NCI-H1436 treated with DMSO at 0.1 percent for 48 hours (cell line): ENCODE results near the gene ZNHIT6.
"Not testable (repeated sequence)": the region's sequence is repeated elsewhere in the genome, so short reads cannot be mapped to it uniquely, and the experiment has no call there.

Source experiments
- DNase-seq: peaks from one replicate; lab custom pipeline; 2025; lab: John Stamatoyannopoulos, UW

ZNHIT6 gene

GRCh38 chr1:85672031-85672660 is 36.1 kb downstream of the ZNHIT6 start:
- DNase-seq, result no peak

GRCh38 chr1:85665932-85666331 is 42.3 kb downstream of the ZNHIT6 start:
- DNase-seq, result no peak

- DNase-seq, result no peak
Observed at GRCh38 chr1:85663382-85663781, 44.9 kb downstream of the ZNHIT6 start.

- DNase-seq, result no peak
Observed at GRCh38 chr1:85661767-85662166, 46.5 kb downstream of the ZNHIT6 start.

- DNase-seq, result no peak
Observed at GRCh38 chr1:85660541-85660940, 47.7 kb downstream of the ZNHIT6 start.

- DNase-seq, result no peak
Observed at GRCh38 chr1:85659174-85659573, 49.1 kb downstream of the ZNHIT6 start.

- no peak for DNase-seq
Observed at GRCh38 chr1:85656948-85657347, 51.3 kb downstream of the ZNHIT6 start.

- no peak for DNase-seq
Observed at GRCh38 chr1:85656256-85656655, 52.0 kb downstream of the ZNHIT6 start.

GRCh38 chr1:85655315-85655714 is 52.9 kb downstream of the ZNHIT6 start:
- DNase-seq, result no peak

GRCh38 chr1:85654066-85654782 is 54.0 kb downstream of the ZNHIT6 start:
- no peak for DNase-seq

GRCh38 chr1:85652327-85652726 is 55.9 kb downstream of the ZNHIT6 start:
- DNase-seq, result no peak

GRCh38 chr1:85650645-85651044 is 57.6 kb downstream of the ZNHIT6 start:
- no peak for DNase-seq

- no peak for DNase-seq
Observed at GRCh38 chr1:85649591-85649990, 58.6 kb downstream of the ZNHIT6 start.

- not testable (repeated sequence) for DNase-seq
Observed at GRCh38 chr1:85641598-85642556, 66.4 kb downstream of the ZNHIT6 start.

- not testable (repeated sequence) for DNase-seq
Observed at GRCh38 chr1:85639920-85640319, 68.3 kb downstream of the ZNHIT6 start.

GRCh38 chr1:85638412-85638811 is 69.8 kb downstream of the ZNHIT6 start:
- DNase-seq, result no peak

GRCh38 chr1:85630493-85630892 is 77.7 kb downstream of the ZNHIT6 start:
- no peak for DNase-seq

GRCh38 chr1:85629532-85629920 is 78.7 kb downstream of the ZNHIT6 start:
- no peak for DNase-seq

- no peak for DNase-seq
Observed at GRCh38 chr1:85628791-85629531, 79.3 kb downstream of the ZNHIT6 start.

- DNase-seq, result no peak
Observed at GRCh38 chr1:85626818-85627217, 81.4 kb downstream of the ZNHIT6 start.

GRCh38 chr1:85624361-85624760 is 83.9 kb downstream of the ZNHIT6 start:
- DNase-seq, result no peak

- DNase-seq, result no peak
Observed at GRCh38 chr1:85623061-85623471, 85.2 kb downstream of the ZNHIT6 start.
